K562 (cell line): ENCODE results near the gene CHPF2. TPM values are rescaled to one million over a fixed set of nuclear protein-coding genes. Genes with fewer than 3 reads are reported as not detected.

ENCODE experiments used
- CHCHD3 ChIP-seq: fragments of 250-450 bp; sonication (Bioruptor Pico); IDR thresholded peaks from 2 replicates; pipeline ENCODE4 v2.1.2; 2022; ENCODE audit warnings: mild to moderate bottlenecking
- EZH2 ChIP-seq: IDR thresholded peaks from 2 replicates; pipeline ENCODE4 v1.6.1; 2012; ENCODE audit warnings: low read depth, mild to moderate bottlenecking, inconsistent platforms, low read length, borderline replicate concordance
- FOXJ2 ChIP-seq: fragments of 200-800 bp; sonication (Bioruptor generic); IDR thresholded peaks from 2 replicates; pipeline ENCODE4 v1.6.1; 2016; ENCODE audit warnings: missing genetic modification characterization, missing compliant biosample characterization
- GATA2 ChIP-seq: sonication (generic); formaldehyde crosslinking; IDR thresholded peaks from 2 replicates; pipeline ENCODE4 v1.4.0; 2020; ENCODE audit warnings: mild to moderate bottlenecking, missing genetic modification reagents
- HDAC3 ChIP-seq: fragments of 450-650 bp; IDR thresholded peaks from 2 replicates; pipeline ENCODE4 v1.6.1; 2018; ENCODE audit warnings: borderline replicate concordance, mild to moderate bottlenecking, moderate library complexity; ENCODE audit not compliant: partially characterized antibody
- PRDM10 ChIP-seq: fragments of 450-650 bp; IDR thresholded peaks from 2 replicates; pipeline ENCODE4 v1.6.1; 2018; ENCODE audit not compliant: partially characterized antibody
- UBTF ChIP-seq, 2 experiments: IDR thresholded peaks; 2 replicates each; pipeline ENCODE4 v1.6.1; 2012; ENCODE audit warnings: improper control_type of control experiment in 2 of 2, low read depth in 2 of 2, low read length in 2 of 2, borderline replicate concordance in 1 of 2
- USF2 ChIP-seq: sonication (generic); formaldehyde crosslinking; IDR thresholded peaks from 2 replicates; pipeline ENCODE4 v1.5.0; 2020; ENCODE audit warnings: missing genetic modification reagents
- YY1 ChIP-seq, 3 experiments: IDR thresholded peaks; 2 replicates each; pipeline ENCODE4 v1.6.1; 2011; ENCODE audit warnings: low read length in 2 of 3, mild to moderate bottlenecking in 2 of 3, moderate library complexity in 2 of 3, borderline replicate concordance in 1 of 3, control low read depth in 1 of 3, low read depth in 1 of 3; ENCODE audit not compliant: insufficient read depth in 3 of 3, insufficient replicate concordance in 2 of 3, control insufficient read depth in 1 of 3, insufficient read length in 1 of 3; ENCODE audit errors: extremely low read depth in 1 of 3
- ZBTB43 ChIP-seq: sonication (generic); formaldehyde crosslinking; IDR thresholded peaks from 2 replicates; pipeline ENCODE4 v1.8.0; 2023; ENCODE audit warnings: mild to moderate bottlenecking, missing genetic modification reagents
- ZNF282 ChIP-seq: sonication (generic); formaldehyde crosslinking; IDR thresholded peaks from 2 replicates; pipeline ENCODE4 v1.8.1; 2023; ENCODE audit warnings: missing genetic modification reagents
- ZNF445 ChIP-seq: fragments of 250-450 bp; sonication (Bioruptor Pico); IDR thresholded peaks from 2 replicates; pipeline ENCODE4 v1.4.0; 2020; ENCODE audit warnings: low read depth, mild to moderate bottlenecking, moderate library complexity
- ZNF592 ChIP-seq: fragments of 450-650 bp; IDR thresholded peaks from 2 replicates; pipeline ENCODE4 v1.6.1; 2017; ENCODE audit warnings: antibody characterized with exemption, mild to moderate bottlenecking
- ZNF79 ChIP-seq: fragments of 250-450 bp; sonication (Bioruptor Pico); IDR thresholded peaks from 2 replicates; pipeline ENCODE4 v1.4.0; 2020; ENCODE audit warnings: low read depth, mild to moderate bottlenecking, moderate library complexity
- ZSCAN32 ChIP-seq: fragments of 450-650 bp; formaldehyde crosslinking; IDR thresholded peaks from 2 replicates; pipeline ENCODE4 v1.4.0; 2020; ENCODE audit warnings: mild to moderate bottlenecking, moderate library complexity
- polyA plus RNA-seq, 8 experiments: library from polyadenylated mRNA; depleted of rRNA in 4 of 8; stranded (reverse) in 5 of 8; unstranded in 3 of 8; fragments of >200 nt; fragmentation: Nextera tagmentation in 2 of 8; fragmentation: Illumina TruSeq in 1 of 8; extraction: Ambion mirVana in 2 of 8; extraction: Trizol in 1 of 8; gene quantifications; 2 replicates each; pipeline versions ENCODE4 v1.2.1 to v1.2.3, GENCODE V29; 2011 to 2014; ENCODE audit warnings: inconsistent platforms in 1 of 8, missing spikeins in 1 of 8
- total RNA-seq, 7 experiments: library from RNA; depleted of rRNA in 6 of 7; stranded (reverse); fragments of >200 nt in 6 of 7; fragmentation: Illumina TruSeq in 2 of 7; extraction: Trizol in 2 of 7; gene quantifications; 2 replicates each; pipeline versions ENCODE4 v1.2.1 to v1.2.3, GENCODE V29; 2011 to 2021; ENCODE audit warnings: low replicate concordance in 1 of 7

The CHPF2 gene
- total and polyA plus RNA-seq, 9 of the 15 experiments (the other 6 are each of a cell fraction or from before 2014, with no cell fraction given), result 0.08 to 32.8 (median 10.5) TPM

DNA sequence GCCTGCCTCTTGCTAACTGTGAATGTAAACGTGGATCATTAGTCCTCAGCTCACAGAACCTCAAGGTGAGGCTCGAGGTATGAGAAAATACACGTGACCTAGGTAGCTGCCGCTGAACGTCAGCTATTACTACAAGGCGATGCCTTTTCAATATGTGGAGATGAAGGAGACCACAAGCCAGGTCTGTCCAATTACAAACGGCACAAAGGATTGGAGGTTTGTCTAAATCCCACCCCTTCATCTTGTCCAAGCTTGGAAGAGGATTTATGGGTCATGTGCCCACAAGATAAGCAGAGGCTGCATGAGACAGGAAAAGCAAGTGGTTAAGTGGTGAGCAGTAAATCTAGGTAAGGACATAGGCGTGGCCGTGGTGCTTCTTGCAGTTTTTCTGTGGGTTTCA lies 25.4 kb upstream of the CHPF2 start (continued):
- TF ChIP-seq ZSCAN32 (CRISPR knock-in tag) (no peak), CHCHD3 (CRISPR knock-in tag) (no peak), ZNF445 (CRISPR knock-in tag) (no peak), GATA2 (CRISPR knock-in tag) (peak; percentile 66), ZNF282 (CRISPR knock-in tag) (no peak), FOXJ2 (tag) (no peak), PRDM10 (peak; percentile 60), ZNF592 (no peak), EZH2 (no peak), UBTF (IDR thresholded peaks at IDR 0.05; ENCODE audit: borderline replicate concordance in 1 of 2, low read depth in 2 of 2, low read length in 2 of 2) (no peak), HDAC3 (no peak), YY1 (IDR thresholded peaks at IDR 0.05; ENCODE audit: borderline replicate concordance in 1 of 3, control insufficient read depth in 1 of 3, extremely low read depth in 1 of 3, insufficient read depth in 3 of 3, insufficient read length in 1 of 3, insufficient replicate concordance in 2 of 3, low read depth in 1 of 3, low read length in 2 of 3) (no peak), ZNF79 (CRISPR knock-in tag) (no peak), USF2 (peak; percentile 92), ZBTB43 (CRISPR knock-in tag) (no peak)
